ENCODE measurements around the gene BCL6.

Gene BCL6

DNA sequence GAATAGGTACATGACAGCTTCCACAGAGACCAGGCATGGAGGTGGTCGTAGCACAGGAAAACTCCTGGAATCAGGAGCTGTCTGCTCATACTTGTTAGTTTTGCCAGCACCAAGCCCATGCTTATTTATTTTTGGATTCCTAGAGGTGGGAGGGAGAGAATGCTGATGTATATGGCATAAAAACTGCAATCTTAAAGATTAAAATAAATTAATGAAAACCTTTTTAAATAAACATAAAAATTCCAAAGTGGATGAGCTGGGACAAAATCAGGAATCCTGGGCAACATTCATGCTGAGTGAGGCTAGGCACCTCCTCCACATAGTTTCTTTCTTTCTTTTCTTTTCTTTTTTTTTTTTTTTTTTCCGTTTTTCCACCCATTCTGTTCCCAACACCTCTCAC is 14.3 kb upstream of the BCL6 start:
- DNase-seq (ENCODE audit: low read depth), result no peak

DNA sequence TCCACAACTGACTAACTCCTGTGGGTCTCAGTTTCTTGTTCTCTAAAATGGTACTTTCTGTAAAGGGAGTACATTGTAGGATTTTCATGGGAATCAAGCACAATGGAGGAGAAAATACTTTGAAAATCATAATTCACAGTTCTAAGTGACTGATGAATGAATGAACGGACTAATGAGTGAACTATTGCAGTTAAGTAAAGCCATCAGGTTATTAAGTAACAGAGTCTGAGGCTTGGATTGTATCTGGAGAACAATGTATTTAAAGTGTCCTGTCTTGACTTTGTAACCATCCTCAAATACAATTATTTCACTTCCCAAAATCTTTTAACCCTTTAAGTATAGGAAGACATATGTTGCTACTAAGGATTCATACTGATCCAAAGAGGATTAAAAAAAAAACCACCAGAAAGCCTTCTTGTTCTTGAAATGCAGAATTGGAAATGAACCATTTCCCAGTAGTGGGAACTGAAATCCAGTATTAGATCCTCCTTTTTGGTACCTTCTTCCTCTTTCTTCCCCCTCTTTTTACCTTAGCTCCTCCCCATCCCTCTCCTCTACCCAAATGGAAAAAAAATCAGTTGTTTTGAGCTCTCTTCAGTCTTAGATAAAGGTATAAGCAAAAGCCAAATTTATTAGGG is 13.2 kb upstream of the BCL6 start:
- no peak for DNase-seq (ENCODE audit: low read depth)

DNA sequence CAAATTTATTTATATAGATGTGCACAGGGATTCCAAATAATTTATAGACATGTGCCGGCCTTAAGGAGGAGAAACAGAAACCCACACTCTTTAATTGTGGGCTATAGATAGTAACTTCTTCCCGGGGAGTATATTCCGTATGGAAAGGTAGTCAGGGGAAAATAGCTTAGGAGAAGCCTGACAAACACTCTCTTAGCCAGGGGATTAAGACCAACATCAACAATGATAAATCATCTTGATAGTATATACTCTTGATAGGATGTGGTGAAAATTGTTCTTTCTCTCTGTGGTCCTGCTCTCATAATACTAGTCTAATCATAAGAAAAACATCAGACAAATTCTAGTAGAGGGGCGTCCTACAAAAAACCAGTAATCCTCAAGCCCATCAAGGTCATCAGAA is 8.2 kb upstream of the BCL6 start:
- DNase-seq (ENCODE audit: low read depth), result no peak

DNA sequence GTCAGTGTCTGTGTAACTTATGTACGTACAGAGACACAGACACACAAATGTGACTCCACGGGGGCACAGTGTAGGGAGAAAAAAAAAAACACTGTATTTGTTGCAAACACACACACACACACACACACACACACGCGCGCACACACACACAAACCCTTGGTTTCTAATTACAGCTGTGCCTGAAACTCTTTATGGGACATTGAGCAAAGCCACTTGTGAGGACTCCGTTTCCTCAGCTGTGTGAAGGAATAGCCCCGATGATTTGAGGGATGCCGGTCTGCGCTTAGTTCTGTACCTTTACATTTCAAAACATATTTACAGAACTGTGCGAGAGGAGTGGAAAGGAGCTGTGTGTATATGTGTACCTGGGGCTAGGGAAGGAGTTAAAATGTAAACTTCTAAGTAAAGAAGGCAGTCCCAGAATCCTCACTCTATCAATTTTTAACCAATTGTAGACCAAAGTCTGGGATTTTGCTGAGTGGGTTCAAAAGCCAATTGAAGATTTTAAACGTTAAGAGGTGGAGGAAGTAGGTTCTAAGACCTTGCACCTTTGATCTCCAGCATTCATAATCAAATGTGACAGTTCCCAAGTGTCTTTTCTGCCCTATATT is 5.3 kb upstream of the BCL6 start:
- no peak for DNase-seq (ENCODE audit: low read depth)

DNA sequence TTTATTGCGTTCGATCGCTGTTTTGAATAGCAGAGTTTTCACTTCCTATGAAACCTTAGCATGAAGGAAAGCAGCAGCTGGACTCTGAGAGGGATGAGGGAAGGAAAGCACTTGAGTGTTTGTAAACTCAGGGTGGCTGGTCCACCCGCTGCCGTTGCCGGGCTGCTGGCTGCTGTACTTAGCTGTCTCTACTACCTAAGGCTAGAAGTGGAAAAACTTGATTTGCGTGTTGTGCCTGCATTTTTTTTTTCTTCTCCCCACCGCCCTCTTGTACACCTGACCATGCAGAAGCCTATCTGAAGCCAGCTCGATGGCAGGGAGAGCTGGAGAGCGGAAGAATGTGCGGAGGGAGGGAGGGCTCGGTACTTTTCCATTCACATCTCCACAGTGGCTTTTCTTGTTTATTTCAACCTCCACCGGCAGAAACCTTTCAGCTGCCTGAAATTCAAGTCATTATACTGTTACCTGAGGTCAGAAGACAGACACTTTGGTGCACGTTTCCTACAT is 4.8 kb upstream of the BCL6 start:
- DNase-seq (ENCODE audit: low read depth), result no peak

DNA sequence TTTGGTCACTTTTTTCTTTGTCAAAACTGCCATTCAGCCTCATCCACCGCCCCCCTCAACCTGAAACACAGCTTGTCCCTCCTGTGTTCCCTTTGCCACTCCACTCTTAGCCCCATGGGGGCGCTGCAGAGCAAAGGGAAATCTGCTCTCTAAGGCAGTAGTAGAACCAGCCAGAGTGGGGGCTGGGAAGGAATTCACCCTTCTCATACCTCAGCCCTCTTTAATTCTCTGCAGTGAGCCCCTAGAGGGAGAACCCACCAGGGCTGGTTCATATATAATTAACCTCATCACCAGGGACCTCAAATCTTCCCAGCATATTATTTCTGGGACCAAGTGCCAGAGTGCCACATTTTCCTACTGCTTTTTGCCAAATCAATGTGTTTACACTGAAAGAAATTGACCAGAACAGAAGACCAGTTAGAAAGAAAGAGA is 2.8 kb upstream of the BCL6 start:
- DNase-seq (ENCODE audit: low read depth), result no peak

DNA sequence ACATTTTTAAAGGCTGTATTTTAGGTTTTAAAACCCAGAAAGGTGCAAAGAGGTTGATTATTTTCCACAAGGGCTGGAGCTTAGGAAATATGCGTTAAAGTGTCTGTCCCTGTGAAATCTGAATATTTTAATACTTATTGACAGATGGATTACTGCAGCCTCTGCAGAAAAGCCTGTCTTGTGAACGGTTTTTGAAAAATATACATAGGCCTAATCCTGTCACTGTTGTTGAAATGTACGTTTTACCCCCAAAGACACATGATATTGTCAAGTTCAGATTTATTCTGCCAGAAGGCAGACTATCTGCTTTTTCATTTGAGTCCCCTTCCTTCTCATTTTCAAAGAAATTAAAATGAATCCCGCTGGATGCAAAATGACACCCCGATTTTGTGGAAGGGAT is 2.2 kb upstream of the BCL6 start:
- no peak for DNase-seq (ENCODE audit: low read depth)

DNA sequence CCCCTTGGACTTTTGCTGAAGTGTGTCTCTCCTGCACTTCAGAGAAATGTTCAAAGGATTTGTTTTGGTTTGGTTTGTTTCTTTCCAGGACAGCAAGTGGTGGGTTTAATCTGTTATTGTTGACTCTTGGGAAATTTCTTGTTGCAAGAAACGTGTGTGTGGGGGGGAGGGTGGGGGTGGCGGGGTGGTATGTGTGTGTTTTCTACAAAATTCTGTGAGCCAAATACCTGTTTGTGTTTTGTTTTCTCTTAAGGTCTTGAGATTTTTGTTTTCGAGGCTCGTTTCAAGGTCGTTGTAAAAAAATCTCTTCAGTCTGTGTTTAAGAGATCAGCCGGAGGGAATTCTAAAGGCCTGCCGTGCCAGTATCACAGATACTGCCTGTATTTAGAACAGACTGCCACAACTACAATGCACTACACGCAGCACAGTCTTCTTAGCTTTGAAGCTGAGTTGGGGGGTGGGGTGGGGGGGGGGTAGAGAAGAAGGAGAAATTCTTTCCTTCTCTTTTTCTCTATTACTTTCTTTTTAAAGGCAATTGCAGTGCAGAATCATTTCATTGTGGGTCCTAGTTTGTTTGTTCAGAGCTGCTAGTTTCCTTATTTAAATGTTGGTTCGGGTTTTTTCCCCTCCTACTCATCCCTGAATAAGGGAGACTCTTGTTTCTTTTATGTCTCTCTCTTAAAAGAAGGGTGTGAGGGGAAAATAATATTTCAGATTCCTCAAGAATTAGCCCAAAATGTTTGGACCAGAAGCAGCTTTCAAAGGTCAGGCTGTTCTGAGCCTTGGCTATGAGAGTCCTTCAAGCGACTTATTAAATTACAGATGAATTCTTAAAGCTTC is 1.4 kb upstream of the BCL6 start:
- DNase-seq (ENCODE audit: low read depth), result no peak

DNA sequence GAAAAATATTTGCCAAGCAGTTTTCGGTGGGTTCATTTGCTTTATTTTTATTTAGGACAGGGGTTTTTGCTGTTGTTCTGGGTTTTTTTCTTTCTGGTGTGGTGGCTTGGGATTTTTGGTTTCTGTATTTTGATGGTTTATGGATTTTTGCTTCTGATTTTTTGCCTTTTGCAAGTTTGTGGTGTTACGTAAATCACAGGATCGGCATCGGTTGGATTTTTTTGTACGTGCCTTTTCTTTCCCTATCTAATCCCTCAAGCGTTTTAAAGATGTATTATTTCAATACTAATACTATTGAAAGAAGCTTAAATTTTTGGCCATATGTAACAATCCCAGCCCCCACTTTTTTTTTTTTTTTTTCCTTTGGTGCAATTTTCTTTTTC is 782 bp upstream of the BCL6 start:
- DNase-seq (ENCODE audit: low read depth), result no peak

DNA sequence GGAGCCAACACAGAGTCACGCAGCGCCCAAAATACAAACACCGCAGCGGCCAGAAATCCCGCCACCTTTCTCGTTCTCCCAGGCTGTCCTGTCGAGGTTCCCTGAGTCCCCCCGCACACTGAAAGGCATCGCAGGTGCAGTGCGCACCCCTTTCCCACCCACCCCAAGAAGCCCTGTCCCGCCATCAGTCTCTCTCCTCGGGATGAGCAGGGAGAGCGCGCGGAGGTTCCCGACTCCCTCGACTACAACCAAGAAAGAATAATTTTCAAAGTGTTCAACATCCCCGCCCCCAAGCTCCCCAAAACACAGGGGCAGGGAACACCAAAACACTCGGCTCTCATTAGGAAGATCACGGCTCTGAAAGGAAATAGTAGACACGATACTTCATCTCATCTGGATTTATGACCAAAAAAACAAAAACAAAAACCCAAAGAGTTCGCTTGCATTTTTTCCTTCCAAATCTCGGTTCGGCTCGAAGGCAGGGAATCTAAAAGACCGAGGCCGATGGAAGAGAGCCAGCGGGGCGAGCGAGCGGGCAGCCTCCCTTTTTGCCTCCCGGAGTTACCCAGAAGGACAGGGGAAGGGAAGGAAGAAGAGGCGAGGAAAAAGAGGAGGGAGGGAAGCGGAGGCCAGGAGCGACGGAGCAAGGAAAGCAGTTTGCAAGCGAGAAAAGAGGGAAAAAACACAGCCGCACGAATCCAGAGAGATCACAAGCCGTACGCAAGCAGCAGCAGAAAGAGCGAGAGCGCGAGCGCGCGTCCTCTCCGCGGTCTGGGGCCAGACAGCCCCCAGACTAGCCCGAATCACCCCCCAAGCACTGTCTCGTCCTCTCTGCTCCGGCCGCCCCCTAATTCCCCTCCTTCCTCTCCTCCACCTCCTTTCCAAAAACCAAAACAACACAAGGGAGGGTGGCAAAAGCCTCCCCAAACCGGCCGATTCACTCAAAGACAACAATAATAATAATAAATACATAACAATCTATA is 808 bp downstream of the BCL6 start:
- DNase-seq (ENCODE audit: low read depth), result no peak

DNA sequence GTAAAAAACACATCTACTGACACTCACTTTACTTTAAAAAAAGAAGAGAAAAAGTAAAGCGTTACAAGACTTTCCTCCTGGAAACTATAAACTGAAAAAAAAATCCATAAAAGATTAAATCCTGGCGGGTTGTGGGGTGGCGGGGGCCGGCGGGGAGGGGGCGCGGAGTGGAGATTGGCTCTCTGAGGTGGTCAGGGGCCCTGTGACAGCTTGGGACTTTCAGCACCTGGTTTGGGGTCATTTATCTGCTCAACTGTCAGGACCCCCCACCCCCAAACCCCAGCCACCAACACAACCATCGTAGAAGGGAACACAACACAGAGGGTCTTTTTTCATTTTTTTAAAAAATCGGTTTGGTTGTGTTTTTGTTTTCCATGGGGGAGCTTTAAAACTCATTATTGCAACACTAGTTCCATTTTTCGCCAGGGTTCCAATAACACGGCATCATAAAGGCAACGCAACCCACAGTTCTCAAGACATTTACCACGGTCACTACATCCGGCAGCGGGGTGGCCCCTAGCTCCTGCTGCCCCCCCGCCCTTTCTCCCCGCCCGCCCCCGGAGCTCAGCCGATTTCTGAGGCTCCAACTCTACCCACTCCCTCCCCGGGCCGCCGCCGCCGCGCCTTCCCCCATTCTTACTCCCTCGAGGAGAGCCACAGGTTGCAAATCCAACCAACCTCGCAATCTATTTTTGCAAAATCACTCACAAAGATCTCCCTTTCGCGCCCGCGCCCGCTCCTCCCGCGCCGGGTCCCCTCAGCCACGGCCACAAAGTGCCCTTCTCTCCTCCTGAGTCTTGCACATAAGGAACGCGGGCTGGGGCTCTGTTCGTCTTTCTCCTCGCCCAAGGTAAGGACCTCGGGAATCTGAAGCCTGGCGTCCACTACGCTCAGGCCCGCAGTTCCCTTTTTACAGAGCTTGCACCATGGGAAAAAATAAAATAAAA is 1.8 kb downstream of the BCL6 start:
- DNase-seq (ENCODE audit: low read depth), result no peak

DNA sequence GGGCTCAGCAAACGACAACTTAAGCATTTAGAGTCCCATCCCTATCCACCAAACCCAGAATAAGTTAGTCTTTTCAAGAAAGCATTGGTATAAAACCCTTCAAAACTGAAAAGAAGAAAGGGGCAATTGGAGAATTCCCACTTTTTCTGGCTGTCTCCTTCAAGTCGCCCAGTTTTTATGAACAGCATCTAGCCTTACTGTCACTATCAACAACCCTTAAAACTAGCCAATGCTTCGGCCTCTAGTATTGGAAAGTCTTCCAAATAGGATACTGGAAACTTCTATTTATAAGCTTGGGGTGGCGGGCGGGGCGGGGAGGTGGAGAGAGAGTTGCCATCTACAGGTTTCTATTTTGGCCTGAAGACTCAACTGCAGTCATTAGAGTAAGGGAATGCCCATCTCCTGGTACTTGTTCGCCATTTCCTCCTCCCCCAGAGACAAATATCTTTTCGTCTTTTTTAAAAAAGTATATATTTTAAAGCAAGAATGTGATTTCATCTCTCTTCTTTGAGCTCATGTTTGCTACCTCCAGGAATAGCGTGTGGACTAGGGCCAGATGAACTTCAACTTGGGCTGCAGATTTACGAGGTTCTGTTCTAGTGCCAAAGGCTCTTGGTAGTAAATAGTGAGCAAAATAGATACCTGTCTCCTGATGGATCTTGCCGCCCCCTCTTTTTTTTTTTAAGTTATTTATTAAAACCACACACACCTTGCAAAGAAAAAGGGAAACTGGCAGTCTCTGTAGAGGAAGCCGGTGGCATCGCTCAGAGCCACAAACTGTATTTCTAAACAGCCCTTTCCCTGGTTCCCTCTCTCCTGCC is 2.7 kb downstream of the BCL6 start:
- no peak for DNase-seq (ENCODE audit: low read depth)

DNA sequence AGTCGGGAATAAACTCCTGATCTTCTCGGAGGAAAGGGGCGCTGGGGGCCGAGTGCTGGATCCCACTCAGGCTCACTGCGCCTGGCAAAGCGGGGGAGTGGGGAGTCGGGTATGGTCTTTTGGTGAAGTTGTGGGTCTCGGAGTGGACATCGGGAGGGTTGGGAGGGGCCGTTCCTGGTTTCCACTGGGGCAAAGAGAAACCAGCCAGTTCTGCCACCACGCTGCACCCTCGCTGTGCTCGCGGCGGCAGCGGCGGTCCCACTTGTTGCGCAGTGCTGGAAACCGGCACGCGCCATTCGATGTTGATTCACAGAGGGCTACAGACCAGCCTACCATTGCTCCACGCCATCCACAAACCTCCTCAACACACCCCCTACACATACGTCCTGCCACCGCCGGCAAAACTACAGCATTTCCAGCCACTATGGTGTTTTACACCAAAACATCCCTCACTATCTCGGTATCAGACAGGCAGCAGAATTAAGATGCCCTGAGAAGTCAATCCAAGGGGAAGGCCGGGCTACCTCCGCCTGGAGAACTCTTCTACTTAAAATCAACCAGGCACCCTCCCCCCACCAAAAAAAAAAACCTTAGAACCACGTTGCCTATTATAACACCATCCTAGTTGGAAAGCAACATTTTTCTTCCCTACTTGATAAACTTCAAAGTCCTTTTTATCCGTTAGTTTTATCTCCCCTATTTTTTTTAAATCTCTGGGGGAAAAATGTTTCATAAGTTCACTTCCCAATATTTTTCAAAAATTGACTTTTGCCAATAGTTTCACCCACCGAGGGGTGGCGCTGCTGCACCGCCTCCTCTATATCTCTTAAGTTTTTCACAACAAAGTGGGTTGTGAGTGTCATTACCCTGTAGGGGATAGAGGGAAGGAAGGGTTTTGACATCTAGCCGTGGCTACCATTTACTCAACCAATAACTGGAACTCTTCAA is 3.6 kb downstream of the BCL6 start:
- no peak for DNase-seq (ENCODE audit: low read depth)

DNA sequence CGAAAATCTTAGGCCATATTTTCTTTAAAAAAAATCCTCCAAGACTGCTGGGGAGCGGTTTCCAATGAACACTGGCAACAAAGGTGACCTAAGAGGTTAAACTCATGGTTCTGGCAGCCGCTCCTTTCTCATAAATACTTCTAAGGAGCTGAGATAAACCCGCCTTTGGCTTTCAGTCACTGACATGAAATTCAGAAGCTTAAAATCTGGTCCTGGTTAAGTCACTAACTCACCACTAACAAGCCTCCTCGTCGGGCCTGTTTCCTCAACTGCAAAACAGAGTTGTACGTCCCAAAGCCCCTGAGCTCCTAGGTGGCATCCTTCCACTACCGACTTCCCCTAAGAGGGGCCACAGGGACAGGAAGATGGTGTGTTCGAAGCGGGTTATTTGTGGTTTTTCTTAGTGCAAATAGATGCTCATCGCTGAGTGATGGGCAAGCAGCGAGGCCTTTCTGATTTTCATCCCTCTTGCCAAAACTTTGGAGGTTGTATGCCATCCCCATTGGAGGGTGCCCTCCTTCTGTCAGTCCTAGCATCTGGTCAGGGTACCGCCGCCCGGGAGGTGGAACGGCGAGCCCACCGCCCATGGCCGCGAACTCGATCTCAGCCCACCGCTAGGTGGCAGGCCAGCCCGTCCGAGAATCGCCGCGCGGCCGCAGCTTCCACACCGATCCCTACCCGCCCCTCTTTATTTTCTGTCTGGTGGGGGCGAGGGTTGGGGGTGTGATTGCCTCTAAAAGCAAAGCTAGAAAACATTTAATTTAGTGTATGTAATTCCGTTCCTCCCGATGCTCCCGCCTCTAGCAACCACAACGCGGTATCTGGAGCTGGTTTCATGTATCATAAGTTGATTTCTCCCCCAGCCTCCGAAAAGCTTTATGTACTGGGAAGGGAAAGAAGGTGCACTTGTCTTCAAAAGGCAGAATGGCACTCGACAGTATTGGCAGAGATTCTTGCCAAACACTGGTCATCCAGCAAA is 4.6 kb downstream of the BCL6 start:
- no peak for DNase-seq (ENCODE audit: low read depth)

DNA sequence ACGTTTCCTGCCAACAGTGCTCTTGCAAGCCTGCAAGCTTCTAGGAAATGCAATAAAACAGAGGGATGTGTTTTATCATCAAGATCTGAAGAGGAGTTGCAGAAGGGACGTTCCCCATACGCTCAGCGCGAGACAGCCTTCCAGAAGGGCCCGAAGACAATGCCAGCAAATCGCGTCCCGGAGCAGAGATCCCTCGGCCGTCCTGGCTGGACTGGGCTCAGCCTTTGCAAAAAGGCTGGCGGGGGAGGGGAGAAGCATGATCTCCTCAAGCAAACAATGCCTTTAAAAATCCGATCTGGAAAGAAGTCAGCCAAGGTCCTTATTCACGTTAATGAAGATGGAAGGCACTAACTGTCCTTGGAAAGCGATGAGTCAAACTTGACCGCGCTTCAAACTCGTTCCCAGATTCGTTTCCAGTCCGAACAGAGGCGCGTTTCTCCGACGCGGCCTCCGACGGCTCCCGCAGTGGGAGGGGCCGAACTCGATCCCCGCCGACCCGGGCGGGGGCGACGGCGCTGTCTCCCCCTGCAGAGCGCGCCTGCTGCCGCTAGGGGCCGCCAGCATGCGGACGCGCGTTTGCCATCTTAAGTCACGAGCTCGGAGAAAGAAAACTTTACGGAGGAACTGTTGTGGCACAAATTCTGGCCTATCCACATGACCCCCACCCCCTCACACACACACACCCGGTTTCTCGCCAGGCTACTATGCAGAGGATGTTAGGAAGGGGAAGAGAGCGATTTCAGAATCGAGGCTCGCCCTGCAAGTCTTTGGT is 5.5 kb downstream of the BCL6 start:
- DNase-seq (ENCODE audit: low read depth), result no peak

DNA sequence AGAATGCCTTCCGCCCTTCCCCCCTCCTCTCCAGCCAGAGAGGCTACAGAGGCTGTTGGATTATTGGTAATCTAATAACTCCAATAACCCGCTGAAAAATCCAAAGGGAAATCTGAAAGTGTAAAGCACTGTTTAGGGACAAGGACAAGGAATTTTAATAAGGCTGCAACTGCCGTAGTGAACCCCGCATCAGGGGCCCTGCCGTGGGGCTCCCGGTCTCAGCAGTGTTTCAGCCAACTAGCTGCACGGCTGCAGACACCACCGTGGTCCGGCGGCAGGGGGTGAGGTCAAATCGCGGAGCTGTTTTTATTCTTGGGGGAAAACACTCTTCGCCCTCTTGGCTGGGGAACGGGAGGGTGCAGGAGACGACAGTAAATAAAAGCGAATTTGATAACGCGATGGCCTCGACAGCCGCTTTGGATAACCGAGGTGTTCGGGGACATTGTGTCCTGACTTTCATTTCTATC is 6.1 kb downstream of the BCL6 start:
- DNase-seq (ENCODE audit: low read depth), result no peak
